SKM-1 treated with dmso at 0.1 percent for 144 hours (cell line): ENCODE measurements around the gene RMI2.
"Not testable (repeated sequence)": the region's sequence is repeated elsewhere in the genome, so short reads cannot be mapped to it uniquely, and the experiment has no call there.

Source experiments
- DNase-seq: peaks from one replicate; lab custom pipeline; 2025; ENCODE audit not compliant: unreplicated experiment; lab: John Stamatoyannopoulos, UW

RMI2 gene

DNA sequence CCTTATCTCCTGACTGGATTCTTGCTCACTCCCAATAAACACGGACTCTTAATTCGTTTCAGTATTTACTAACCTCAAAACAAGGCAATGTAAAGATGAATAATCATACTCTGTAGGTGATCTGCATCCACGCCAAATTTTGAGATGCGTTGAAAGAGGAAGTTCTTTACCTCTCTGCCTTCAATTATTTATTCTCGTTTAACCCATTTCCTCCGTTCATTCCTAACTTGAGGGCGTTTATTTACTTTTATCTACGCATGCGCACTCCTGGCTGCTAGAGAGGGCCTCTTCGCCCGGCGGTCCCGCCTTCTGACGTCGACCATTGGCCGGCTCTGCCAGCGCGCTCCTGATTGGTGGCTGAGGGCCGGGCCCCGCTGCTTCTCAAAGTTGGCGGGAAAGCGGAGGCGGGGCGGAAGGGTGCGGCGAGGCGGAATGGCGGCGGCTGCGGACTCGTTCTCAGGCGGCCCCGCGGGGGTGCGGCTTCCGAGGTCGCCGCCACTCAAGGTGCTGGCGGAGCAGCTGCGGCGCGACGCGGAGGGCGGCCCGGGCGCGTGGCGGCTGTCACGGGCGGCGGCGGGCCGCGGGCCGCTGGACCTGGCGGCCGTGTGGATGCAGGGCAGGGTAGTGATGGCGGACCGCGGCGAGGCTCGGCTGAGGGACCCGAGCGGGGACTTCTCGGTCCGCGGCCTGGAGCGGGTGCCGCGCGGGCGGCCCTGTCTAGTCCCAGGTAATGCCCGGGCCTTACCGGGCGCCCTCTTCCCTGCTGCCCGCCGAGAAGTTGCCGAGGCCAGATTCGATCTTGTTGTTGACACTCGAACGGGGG lies at the start of gene RMI2:
Gene RMI2, plus strand, starts transcription at position 420 of the 823 bp plus-strand sequence. Its CDS starts 13 bp downstream, at position 433.
- peak; percentile 98 for DNase-seq

DNA sequence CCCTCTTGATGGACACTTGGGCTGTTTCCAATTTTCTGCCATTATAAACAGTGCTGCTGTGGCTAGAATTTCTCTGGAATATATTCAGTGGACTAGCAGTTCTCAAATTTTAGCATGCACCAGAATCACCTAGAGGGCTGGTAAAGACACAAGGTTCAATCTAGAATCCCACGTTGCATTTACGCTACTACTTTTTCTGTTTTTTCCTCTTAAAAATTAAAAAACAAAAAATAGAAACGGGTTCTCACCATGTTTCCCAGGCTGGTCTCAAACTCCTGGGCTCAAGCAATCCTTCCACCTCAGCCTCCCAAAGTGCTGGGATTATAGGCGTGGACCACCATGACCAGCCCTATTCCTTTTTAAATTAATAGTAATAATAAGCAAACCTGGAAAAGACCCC lies 49.6 kb upstream of the RMI2 start:
- DNase-seq, result no peak

DNA sequence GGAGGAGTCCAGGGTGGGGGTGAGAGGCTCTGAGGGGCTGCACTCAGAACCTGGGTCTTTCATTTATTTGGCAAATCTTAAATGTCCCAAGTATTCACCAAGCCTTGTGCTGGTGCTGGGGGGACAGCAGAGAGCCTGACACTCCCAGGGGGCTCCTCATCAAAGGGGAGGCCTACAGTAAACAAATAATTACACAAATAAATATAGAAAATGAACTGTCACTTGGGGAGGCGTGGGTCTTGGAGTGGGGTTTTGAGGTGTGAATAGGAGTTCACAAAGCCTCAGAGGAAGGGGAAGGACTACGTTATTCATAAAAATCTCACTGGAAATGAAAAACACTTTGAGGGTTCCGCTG lies 48.9 kb upstream of the RMI2 start:
- no peak for DNase-seq

DNA sequence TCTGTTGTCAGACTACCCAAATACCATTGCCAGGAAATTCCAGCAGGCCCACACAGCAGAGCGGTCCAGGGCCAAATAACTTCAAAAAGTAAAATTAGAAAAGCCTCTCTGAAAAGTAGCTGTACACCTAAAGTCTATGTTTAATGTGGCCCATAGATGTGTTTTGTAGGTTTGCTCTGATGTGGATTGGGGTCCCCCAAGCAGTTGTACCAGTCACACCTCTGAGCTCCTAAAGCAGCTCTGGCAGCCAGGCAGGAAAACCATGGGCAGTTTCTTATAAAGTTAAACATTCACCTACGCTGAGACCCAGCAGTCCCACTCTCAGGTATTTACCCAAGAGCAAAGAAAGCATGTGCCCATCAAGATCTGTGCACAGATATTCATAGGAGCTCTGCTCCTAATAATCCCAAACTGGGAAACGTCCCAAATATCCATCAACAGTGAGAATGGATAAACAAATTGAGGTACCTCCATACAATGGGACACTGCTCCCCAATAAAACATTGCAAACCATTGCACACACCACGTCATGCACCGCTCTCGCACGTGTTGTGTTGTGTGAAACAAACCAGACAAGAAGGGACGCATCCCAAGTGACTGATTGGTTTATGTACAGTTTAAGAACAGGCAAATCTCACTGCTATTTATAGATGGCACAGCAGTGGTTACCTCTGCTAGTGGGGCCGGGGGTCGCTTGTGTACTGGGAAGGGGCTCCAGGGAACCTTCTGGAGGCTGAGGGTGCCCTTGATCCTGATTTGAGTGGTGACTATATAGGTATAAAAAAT lies 48.4 kb upstream of the RMI2 start:
- no peak for DNase-seq

DNA sequence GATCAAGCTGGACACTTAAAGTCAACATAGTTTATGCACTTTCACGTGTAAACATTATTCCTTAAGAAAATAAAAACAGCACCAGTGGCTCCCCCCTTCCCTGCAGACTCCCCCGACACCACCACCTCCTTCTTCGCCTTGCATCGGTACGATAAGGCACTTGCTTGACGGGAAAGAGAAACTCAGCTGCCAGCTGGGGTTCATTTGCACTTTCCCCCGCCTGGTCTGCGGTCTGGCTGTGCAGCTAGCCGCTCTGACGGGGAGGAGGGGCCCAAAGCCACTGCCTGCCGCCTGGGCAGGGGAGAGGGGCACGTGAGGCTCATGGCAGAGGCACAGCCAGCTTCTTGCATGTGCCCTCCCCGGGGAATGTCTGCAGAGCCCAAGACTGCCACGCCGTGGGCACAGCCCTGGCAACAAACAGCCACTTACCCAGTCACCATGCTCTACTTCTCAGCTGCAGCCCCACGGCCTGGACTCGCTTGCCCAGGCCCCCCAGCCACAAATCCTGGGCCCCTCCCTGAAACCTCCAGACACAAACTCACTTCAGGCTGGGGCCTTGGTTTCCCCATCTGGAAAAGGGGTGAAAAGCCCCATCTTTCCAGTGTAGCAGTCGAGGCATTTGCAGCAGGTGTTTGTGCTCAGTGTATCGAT lies 47.6 kb upstream of the RMI2 start:
- DNase-seq, result peak; percentile 24

DNA sequence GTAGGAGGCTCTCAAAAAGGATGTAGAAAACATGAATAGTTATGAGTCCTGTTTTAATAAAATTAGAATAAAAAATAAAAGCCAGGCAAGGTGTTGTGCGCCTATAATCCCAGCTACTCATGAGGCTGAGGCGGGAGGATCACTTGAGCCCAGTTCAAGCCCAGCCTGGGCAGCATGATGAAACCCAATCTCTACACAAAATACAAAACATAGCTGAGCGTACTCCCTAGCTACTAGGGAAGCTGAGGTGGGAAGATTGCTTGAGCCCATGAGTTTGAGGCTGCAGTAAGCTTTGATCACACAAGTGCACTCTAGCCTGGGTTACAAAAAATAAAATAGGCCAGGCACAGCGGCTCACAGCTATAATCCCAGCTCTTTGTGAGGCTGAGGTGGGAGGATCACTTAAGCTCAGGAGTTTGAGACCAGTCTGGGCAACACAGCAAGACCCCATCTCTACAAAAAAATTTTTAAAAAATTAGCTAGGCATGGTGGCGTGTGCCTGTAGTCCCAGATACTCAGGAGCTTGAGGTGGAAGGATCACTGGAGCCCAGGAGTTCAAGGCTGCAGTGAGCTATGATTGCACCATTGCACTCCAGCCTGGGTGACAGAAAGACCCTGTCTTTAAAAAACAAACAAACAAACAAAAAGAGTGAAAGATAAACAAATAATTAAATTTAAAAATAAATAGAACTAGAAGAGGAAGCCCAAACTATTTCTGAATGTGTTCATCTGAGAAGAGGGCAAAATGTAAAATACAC lies 46.9 kb upstream of the RMI2 start:
- no peak for DNase-seq

DNA sequence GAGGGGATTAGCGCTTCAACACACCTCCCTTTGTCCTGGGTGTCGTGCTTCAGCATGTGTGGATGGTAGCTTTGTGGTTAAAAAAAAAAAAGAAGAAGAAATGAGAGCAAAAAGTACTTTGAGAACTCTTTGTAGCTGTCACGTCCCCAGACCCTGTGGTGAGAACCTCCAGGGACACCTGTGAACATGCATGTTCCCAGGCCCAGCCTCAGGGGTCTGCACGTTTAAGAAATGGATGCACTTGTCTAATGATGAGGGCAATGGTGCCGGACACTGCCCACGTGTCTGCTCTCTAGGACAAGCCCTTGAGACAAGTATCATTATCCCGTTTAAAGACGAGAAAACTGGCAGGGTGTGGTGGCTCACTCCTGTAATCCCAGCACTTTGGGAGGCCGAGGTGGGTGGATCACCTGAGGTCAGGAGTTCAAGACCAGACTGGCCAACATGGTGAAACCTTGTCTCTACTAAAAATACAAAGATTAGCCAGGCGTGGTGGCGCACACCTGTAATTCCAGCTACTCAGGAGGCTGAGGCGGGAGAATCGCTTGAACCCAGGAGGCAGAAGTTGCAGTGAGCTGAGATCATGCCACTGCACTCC lies 46.2 kb upstream of the RMI2 start:
- DNase-seq, result not testable (repeated sequence)

DNA sequence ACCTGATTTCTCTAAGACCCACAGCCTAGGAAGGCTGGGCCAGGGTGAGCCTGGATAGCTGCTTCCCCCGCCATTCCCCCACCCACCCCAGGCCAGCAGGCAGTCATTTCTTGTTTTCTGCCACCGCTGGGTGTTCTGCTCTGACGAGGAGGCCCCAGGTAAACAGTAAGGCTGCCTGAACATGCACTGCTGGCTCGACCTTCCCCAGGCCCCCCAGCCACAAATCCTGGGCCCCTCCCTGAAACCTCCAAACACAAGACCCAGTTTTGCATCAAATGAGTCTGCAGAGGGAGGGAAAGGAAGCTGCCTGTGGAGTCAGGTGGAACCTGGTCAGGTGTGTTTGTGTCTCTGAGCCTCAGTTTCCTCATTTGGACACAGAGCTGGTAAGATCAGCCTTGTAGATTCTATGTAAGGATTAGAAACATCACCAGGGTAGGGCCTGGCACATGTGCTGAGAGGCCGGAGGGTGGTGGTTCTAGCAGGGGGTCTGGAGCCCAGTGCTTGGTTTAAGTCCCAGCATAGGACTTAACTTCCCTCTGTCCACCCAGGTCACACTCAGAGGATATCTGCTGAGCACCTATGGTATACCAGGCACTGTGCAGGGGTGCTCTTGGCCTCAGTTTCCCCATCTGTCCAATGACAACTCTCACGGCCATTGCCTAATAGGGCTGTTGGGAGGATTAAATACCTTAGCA lies 45.2 kb upstream of the RMI2 start:
- no peak for DNase-seq

DNA sequence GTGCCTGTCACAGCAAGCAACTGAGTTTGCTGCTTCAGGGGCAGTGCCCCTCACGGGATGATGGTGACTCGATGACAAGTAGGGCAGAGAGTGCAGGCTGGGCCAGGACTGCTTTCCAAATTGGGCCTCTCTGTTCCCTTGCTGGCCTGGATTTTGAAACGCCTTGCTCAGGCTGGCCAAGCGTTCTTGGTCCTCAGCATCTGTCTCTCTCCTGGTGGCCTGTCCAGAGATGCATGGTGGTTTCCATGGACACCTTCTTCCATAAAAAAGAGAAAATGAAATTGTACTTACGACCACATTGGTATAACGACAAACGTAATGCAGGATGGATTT lies 44.7 kb upstream of the RMI2 start:
- DNase-seq, result no peak

DNA sequence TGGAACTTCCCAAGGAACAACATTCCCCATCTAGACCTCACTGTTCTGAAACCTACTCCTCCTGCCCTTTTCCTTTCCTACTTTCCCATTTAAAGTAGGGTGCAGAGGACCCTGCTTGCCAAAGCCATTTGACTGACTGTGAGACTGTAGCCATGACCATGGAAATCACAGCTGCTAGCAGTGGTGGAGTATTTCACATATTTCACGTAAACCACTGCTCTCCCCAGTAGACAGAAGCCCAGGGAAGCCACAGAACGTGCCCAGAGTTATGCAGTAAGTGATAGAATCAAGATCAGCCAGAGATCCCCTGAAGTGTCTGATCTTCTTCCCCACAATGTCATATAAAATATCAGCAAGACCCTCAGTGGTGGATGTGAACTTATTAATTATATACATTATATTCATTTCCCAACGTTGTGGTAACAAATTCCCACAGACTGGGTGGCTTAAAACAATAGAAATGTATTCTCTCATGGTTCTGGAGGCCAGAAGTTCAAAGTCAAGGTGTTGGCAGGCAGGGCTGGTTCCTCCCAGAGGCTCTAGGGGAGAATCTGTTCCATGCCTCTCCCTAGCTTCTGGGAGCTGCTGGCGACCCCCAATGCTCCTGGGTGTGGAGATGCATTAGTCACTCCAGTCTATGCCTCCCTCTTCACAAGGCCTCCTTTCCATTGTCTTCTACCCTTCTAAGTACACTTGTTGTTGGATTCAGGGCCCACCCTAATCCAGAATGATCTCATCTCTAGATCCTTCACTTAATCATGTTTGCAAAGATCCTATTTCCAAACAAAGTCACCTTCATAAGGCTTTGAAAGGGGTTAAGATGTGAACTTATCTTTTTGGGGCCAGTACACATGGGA lies 43.4 kb upstream of the RMI2 start:
- DNase-seq, result no peak

DNA sequence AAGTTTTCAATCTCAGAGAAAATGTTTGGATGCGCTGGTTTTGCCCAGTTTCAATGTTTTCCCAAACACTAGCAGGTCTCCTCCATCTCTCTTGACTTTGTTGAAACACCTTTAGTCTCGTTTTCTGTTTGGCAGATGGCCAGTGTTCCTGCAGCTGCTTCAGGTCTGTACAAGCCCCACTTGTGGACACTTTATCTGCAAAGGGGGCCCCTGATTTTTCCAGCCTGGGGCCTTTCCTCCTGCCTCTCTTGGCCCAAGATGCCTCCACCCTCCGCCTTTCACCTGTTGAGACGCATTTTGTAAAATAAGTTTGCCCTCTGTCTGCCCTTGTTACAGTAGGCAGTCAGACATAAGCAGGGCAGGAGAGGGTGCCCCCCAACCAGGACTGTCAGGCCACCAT lies 42.3 kb upstream of the RMI2 start:
- DNase-seq, result no peak

DNA sequence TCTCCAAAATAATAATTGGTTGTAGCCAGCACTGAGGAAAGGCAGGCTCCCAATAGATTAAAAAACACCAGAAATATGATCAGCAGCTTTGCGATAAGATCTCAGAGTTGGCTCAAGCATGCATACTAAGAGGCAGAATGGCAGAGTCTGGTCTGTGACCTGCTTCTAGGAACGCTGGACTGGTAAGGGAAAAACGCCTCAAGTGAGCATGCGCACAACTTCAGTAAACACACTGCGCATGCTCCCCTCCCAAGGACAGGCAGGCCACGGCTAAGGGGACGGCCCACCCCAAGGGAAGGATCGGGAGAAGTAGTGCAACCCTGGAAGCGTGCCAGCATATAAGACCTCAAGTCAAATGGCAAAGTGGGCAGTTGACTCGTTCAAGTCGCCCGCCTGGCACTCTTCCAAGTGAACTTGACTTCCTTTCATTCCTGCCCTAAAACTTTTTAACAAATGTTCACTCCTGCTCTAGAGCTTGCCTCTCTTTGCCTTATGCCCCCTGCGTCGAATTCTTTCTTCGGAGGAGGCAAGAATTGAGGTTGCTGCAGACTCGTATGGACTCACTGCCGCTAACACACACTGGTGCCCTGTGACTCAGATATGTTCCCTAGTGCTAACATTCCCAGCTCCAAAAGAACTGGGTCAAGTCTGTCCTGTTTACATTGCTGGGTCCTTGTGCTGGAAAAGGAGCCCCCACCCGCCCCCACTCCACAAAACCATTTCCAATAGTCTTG lies 41.7 kb upstream of the RMI2 start:
- no peak for DNase-seq

DNA sequence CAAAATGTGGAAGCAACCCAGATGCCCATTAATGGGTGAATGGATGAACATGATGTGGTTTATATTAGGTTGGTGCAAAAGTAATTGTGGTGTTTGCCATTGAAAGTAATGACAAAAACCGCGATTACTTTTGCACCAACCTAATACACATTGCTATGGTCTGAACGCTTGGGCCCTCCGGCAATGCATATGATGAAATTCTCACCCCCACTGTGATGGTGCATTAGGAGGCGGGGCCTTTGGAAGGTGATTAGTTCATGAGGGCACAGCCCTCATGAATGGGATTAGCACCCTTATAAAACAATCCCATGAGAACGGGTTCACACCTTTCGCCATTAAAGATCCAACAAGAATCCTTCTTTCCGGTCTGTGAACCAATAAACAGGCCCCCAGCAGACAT lies 38.9 kb upstream of the RMI2 start:
- DNase-seq, result no peak

DNA sequence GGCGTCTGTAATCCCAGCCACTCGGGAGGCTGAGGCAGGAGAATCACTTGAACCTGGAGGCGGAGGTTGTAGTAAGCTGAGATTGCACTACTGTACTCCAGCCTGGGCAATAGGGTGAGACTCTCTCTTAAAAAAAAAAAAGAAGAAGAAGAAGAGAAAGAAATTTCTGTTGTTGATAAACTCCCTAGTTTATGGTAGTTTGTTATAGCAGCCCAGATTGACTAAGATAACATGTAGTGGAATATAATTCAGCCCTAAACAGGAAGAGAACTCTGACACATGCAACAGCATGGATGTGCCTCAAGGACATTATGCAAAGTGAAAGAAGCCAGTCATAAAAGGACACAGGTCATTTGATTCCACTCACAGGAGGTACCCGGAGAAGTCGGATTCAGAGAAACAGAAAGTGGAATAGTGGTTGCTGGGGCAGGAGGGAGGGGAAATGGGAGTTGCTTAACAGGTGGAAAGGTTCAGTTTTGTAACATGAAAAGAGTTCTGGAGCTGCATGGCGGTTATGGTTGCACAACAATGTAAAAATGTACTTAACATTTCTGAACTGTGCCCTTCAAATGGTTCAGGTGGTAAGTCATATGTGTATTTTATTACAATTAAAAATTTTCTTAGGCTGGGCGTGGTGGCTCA lies 38.1 kb upstream of the RMI2 start:
- DNase-seq, result peak; percentile 97

DNA sequence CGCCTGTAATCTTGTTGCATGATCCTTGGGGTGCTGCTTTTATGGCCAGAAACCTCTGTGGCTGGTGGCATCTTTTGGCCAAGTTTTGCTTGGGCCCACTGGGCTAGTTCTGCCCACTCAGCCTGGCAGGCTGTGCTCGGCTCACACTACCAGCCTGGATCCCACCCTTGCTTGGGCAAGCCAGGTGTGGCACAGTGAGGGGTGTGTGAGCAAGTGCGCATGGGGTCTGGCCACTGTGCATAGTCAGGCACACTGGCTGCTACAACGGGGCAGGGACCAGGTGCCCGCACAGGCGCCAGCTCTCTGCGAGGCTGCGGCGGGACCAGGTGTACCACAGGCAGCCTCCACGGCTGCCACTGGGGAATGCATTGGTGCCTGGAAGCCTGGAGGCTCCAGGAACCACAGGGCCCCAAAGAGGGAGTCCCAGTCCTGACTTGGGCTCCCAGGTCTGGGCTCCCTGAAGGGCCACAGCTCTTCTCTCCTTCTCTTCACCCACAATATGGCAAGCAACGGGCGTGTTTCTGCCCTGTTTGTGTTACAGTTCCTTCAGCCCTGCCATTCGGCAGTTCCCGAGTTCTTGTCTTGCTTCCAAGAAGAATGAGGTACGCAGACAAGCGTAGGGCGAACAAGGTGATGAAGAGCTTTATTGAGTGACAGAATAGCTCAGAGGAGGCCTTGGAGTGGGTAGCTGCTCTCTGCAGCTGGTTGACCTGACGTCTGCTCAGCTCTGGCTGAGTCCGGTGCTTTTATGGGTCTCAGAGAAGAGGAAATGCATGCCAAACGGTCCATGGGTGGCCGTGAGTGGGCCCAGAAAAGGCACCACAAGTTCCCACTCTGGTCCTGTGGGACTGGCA lies 37.4 kb upstream of the RMI2 start:
- DNase-seq, result no peak

DNA sequence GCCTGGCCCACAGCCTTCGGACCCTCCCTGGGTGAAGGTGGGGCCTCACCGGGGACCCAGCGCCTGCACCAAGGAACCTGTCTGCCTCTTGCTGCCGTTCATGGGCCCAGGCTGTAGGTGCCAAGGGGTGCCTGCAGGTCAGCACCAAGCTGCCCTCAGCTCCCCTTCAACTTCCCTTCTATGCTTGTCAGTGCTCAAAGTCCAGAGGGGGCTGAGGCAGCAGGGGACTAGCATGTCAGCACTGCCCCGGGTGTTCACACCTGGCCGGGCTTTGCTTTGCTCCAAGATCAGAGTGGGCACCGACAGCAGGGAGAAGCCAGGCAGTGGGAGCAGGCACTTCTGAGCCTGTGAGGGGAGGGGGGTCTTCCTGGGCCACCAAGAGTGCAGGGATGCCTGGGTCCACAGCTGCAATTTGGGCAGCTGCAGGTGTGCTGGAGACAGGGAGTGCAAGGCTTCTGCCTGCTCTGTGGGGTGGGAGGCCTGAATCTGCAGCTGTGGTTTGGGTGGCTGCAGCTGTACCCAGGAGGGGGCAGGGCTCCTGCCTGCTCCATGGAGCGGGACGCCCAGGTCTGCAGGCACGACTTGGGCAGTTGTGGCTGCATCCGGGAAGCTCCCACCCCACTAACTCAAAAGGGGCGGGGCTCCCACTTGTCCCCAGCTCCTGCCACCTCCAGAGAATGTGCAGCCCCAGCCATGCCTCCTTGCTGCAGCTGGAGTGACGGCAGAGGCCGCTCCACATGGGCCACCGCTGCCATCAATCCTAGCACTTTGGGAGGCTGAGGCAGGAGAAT lies 36.6 kb upstream of the RMI2 start:
- DNase-seq, result no peak
